Activated CD8-positive, alpha-beta memory T cell treated with anti-CD3 and anti-CD28 coated beads, Interleukin-2, amount 50 U/mL, for 24 hours (primary cell): ENCODE data around the gene CADM4.
"Not testable (repeated sequence)": the region's sequence is repeated elsewhere in the genome, so short reads cannot be mapped to it uniquely, and the experiment has no call there.

Experiments
- DNase-seq: peaks from one replicate; pipeline ENCODE4 v3.0.0-alpha.2; 2020; ENCODE audit errors: extremely low read depth

The CADM4 gene

GRCh38 chr19:43607238-43608205, 32.1 kb downstream of the CADM4 start:
- DNase-seq, result no peak

- DNase-seq, result no peak
These were observed 33.0 kb downstream of the CADM4 start for GRCh38 chr19:43606569-43607229.

GRCh38 chr19:43605875-43606568, 33.6 kb downstream of the CADM4 start:
- DNase-seq, result no peak

GRCh38 chr19:43600326-43600725, 39.3 kb downstream of the CADM4 start:
- not testable (repeated sequence) for DNase-seq

- DNase-seq, result no peak
These were observed 39.9 kb downstream of the CADM4 start for GRCh38 chr19:43599635-43600295.

GRCh38 chr19:43598445-43599240, 41.0 kb downstream of the CADM4 start:
- no peak for DNase-seq

GRCh38 chr19:43597876-43598275, 41.8 kb downstream of the CADM4 start:
- DNase-seq, result no peak

- DNase-seq, result no peak
These were observed 42.7 kb downstream of the CADM4 start for GRCh38 chr19:43596842-43597461.

- peak; percentile 100 for DNase-seq
These were observed 43.4 kb downstream of the CADM4 start, which contains the start of the genes IRGQ and ZNF576 for GRCh38 chr19:43595999-43596841. IRGQ (minus strand) TSS chr19:43596134; CDS start chr19:43595338, 796 bp downstream. ZNF576 (plus strand) TSS chr19:43596595; CDS start chr19:43597109, 514 bp downstream.

GRCh38 chr19:43595605-43595998, 44.0 kb downstream of the CADM4 start:
- no peak for DNase-seq

GRCh38 chr19:43594710-43595604, 44.7 kb downstream of the CADM4 start:
- DNase-seq, result no peak

- DNase-seq, result no peak
These were observed 45.5 kb downstream of the CADM4 start for GRCh38 chr19:43594081-43594697.

GRCh38 chr19:43592800-43593350, 46.8 kb downstream of the CADM4 start:
- DNase-seq, result no peak

GRCh38 chr19:43591904-43592772, 47.5 kb downstream of the CADM4 start:
- DNase-seq, result no peak

GRCh38 chr19:43589678-43590077, 50.0 kb downstream of the CADM4 start:
- no peak for DNase-seq

GRCh38 chr19:43589277-43589676, 50.4 kb downstream of the CADM4 start:
- DNase-seq, result no peak

- DNase-seq, result not testable (repeated sequence)
These were observed 52.6 kb downstream of the CADM4 start for GRCh38 chr19:43587029-43587428.
